Astrocyte of the spinal cord (primary cell): ENCODE measurements around the gene TRIO.

Experiments used
- DNase-seq: peaks from one replicate; pipeline ENCODE4 v3.0.0; 2011; ENCODE audit warnings: low read depth, low spot score
- H3K4me3 ChIP-seq: 2 replicates; pipeline ENCODE4 v1.5.1; 2011; ENCODE audit warnings: low read depth, mild to moderate bottlenecking, low read length, moderate library complexity
- CTCF ChIP-seq: IDR thresholded peaks from 2 replicates; pipeline ENCODE4 v1.5.1; 2012; ENCODE audit warnings: low read depth, mild to moderate bottlenecking, low read length, inconsistent platforms
- in situ Hi-C: cut with HindIII; loops from 2 replicates; pipeline ENCODE4 v1.10.0; 2017; ENCODE audit warnings: low sequenced_read_pairs

The TRIO gene

DNA sequence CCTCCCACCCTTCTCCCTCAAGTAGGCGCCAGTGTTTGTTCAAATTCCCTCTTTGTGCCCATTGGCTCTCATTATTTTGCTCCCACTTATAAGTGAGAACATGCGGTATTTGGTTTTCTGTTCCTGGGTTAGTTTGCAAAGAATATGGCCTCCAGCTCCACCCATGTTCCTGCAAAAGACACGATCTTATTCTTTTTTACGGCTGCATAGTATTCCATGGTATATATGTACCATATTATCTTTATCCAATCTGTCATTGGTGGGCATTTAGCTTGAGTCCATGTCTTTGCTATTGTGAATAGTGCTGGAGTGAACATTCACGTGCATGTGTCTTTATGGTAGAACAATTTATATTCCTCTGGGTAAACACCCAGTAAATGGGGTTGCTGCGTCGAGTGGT is 375.5 kb downstream of the TRIO start:
- TF ChIP-seq CTCF: no peak
- in situ Hi-C loops: no loop called here
- no peak overlapping the region for H3K4me3 ChIP-seq
- DNase-seq: no peak

GRCh38 chr5:14521748-14522147 is 378.6 kb downstream of the TRIO start:
- no peak for DNase-seq
- no peak for TF ChIP-seq CTCF
- no peak overlapping the region for H3K4me3 ChIP-seq
- in situ Hi-C loops: no loop called here

DNA sequence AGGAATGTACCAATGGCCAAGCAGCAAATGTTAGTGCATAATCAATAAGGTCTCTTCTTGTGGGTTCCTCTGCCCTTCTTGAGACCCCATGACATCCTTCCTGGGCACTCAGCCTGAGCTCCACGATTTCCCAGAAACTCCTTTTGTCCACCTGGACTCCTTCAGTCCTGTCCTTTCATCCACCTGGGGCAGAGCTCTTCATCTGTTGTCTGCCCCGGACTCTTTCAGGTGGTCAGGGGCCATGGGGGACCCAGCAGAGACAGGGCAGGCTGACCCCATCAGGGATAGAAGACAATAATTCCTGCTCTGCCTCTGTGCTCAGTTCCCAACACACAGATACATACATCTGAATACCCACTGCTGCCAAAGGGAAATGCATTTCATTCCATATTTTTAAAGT is 379.6 kb downstream of the TRIO start:
- H3K4me3 ChIP-seq: no peak overlapping the region
- DNase-seq: no peak
- TF ChIP-seq CTCF: no peak
- in situ Hi-C loops: no loop called here

GRCh38 chr5:14523243-14524034 is 380.3 kb downstream of the TRIO start:
- TF ChIP-seq CTCF: no peak
- in situ Hi-C loops: no loop called here
- no peak for DNase-seq
- no peak overlapping the region for H3K4me3 ChIP-seq

DNA sequence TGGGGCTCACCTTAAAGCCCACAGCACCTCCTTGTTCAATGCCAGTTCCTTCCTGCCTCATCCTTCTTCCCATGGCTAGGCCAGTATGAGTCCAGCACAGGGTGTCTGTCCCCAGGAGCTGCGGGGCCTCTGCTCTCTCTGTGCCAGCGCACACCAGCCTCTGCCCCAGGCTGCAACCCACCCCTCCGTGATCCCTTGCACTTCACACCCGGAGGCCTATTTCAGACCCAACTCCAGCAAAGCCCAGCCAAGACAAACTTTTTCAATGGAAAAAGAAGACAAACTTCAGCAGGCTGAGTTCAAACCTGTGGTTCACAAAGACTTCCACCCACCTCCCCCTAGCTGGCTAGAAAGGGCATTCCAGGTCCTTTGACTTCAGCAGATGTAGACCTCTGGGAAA is 382.3 kb downstream of the TRIO start:
- H3K4me3 ChIP-seq: no peak overlapping the region
- no peak for DNase-seq
- in situ Hi-C loops: no loop called here
- no peak for TF ChIP-seq CTCF

- in situ Hi-C loops: no loop called here
- H3K4me3 ChIP-seq: no peak overlapping the region
- no peak for DNase-seq
- TF ChIP-seq CTCF: no peak
Measured at GRCh38 chr5:14526493-14526892, 383.4 kb downstream of the TRIO start.

DNA sequence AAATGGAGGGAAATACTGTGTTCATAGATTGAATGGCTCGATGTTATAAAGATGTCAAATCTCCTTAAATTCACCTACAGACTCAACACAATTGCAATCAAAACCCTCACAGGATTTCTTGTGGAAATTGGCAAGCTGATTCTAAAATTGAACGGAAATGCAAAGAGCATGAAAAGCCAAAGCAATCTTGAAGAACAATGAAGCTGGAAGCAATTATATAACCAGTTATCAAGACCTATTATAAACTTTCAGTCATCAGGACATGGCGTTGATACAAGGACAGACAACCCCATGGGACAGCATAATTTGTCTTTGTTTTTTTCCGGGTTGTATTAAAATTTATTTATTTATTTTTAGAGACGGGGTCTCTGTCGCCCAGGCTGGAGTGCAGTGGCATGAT is 385.0 kb downstream of the TRIO start:
- in situ Hi-C loops: no loop called here
- H3K4me3 ChIP-seq: no peak overlapping the region
- TF ChIP-seq CTCF: no peak
- no peak for DNase-seq
